ENCODE measurements around the gene ZNF133. TPM values are rescaled to one million over a fixed set of nuclear protein-coding genes. Genes with fewer than 3 reads are reported as not detected.
"Not testable (repeated sequence)": the region's sequence is repeated elsewhere in the genome, so short reads cannot be mapped to it uniquely, and the experiment has no call there.

Gene ZNF133
- total and polyA plus RNA-seq, 2 experiments from 2014 or later, result 10.9 to 22.4 TPM

- Histone ChIP-seq H3K27ac (no peak overlapping the region), H4K20me1 (ENCODE audit: insufficient read depth, poor library complexity, severe bottlenecking) (no peaks in the 10 kb centered on the region), H3K4me1 (ENCODE audit: insufficient read depth) (no peaks in the 10 kb centered on the region), H3K4me3 (no peak overlapping the region), H3K27me3 (no peaks in the 10 kb centered on the region), H3K9me2 (replicated peaks; ENCODE audit: insufficient read depth) (no peaks in the 10 kb centered on the region), H3K36me3 (replicated peaks; ENCODE audit: insufficient read depth, low read depth) (no peaks in the 10 kb centered on the region), H3K79me2 (no peaks in the 10 kb centered on the region), H3K4me2 (no peak overlapping the region), H2AFZ (no peak overlapping the region), H3K9me3 (ENCODE audit: low read depth) (no peaks in the 10 kb centered on the region)
- DNase-seq (ENCODE audit: low spot score), result no peak
- no peak for TF ChIP-seq EZH2phosphoT487 (IDR thresholded peaks at IDR 0.05; ENCODE audit: low read depth, severe bottlenecking, unreplicated experiment)
- no peak for TF ChIP-seq EZH2 (IDR thresholded peaks at IDR 0.05; ENCODE audit: borderline replicate concordance)
- no peak for TF ChIP-seq CTCF (IDR thresholded peaks at IDR 0.05; ENCODE audit: poor library complexity)
- 24% methylated on average over 7 of the region's 7 CpGs for WGBS (ENCODE audit: low lambda C conversion rate, missing lambda C conversion rate)
Measured at GRCh38 chr20:18267815-18268214, 20.5 kb upstream of the ZNF133 start.

GRCh38 chr20:18271160-18271559 is 17.2 kb upstream of the ZNF133 start:
- no peak overlapping the region for H3K27ac ChIP-seq
- 77% methylated on average over 2 of the region's 2 CpGs for WGBS (ENCODE audit: low lambda C conversion rate, missing lambda C conversion rate)
- no peaks in the 10 kb centered on the region for H3K36me3 ChIP-seq (replicated peaks; ENCODE audit: insufficient read depth, low read depth)
- H3K4me3 ChIP-seq, result no peak overlapping the region
- no peaks in the 10 kb centered on the region for H3K4me1 ChIP-seq (ENCODE audit: insufficient read depth)
- no peak for TF ChIP-seq CTCF (IDR thresholded peaks at IDR 0.05; ENCODE audit: poor library complexity)
- no peak for TF ChIP-seq EZH2phosphoT487 (IDR thresholded peaks at IDR 0.05; ENCODE audit: low read depth, severe bottlenecking, unreplicated experiment)
- TF ChIP-seq EZH2 (IDR thresholded peaks at IDR 0.05; ENCODE audit: borderline replicate concordance), result no peak
- H3K27me3 ChIP-seq, result no peaks in the 10 kb centered on the region
- no peaks in the 10 kb centered on the region for H3K9me3 ChIP-seq (ENCODE audit: low read depth)
- H3K9me2 ChIP-seq (replicated peaks; ENCODE audit: insufficient read depth), result no peaks in the 10 kb centered on the region
- no peaks in the 10 kb centered on the region for H4K20me1 ChIP-seq (ENCODE audit: insufficient read depth, poor library complexity, severe bottlenecking)
- H3K4me2 ChIP-seq, result no peak overlapping the region
- H2AFZ ChIP-seq, result no peak overlapping the region
- no peak for DNase-seq (ENCODE audit: low spot score)
- no peaks in the 10 kb centered on the region for H3K79me2 ChIP-seq

GRCh38 chr20:18272451-18272850 is 15.9 kb upstream of the ZNF133 start:
- Histone ChIP-seq H2AFZ (no peak overlapping the region), H4K20me1 (ENCODE audit: insufficient read depth, poor library complexity, severe bottlenecking) (no peaks in the 10 kb centered on the region), H3K79me2 (no peaks in the 10 kb centered on the region), H3K27ac (no peak overlapping the region), H3K27me3 (no peaks in the 10 kb centered on the region), H3K9me3 (ENCODE audit: low read depth) (no peaks in the 10 kb centered on the region), H3K9me2 (replicated peaks; ENCODE audit: insufficient read depth) (no peaks in the 10 kb centered on the region), H3K4me2 (no peak overlapping the region), H3K4me1 (ENCODE audit: insufficient read depth) (no peaks in the 10 kb centered on the region), H3K36me3 (replicated peaks; ENCODE audit: insufficient read depth, low read depth) (no peaks in the 10 kb centered on the region), H3K4me3 (no peak overlapping the region)
- TF ChIP-seq CTCF (IDR thresholded peaks at IDR 0.05; ENCODE audit: poor library complexity) (no peak), EZH2phosphoT487 (IDR thresholded peaks at IDR 0.05; ENCODE audit: low read depth, severe bottlenecking, unreplicated experiment) (no peak), EZH2 (IDR thresholded peaks at IDR 0.05; ENCODE audit: borderline replicate concordance) (no peak)
- no peak for DNase-seq (ENCODE audit: low spot score)
- 85% methylated on average over 6 of the region's 6 CpGs for WGBS (ENCODE audit: low lambda C conversion rate, missing lambda C conversion rate)

- H3K79me2 ChIP-seq, result no peaks in the 10 kb centered on the region
- no peak for DNase-seq (ENCODE audit: low spot score)
- no peak overlapping the region for H2AFZ ChIP-seq
- no peak overlapping the region for H3K4me3 ChIP-seq
- no peaks in the 10 kb centered on the region for H4K20me1 ChIP-seq (ENCODE audit: insufficient read depth, poor library complexity, severe bottlenecking)
- no peaks in the 10 kb centered on the region for H3K27me3 ChIP-seq
- no peak overlapping the region for H3K27ac ChIP-seq
- H3K4me2 ChIP-seq, result no peak overlapping the region
- no peaks in the 10 kb centered on the region for H3K4me1 ChIP-seq (ENCODE audit: insufficient read depth)
- no peaks in the 10 kb centered on the region for H3K36me3 ChIP-seq (replicated peaks; ENCODE audit: insufficient read depth, low read depth)
- no peak for TF ChIP-seq EZH2phosphoT487 (IDR thresholded peaks at IDR 0.05; ENCODE audit: low read depth, severe bottlenecking, unreplicated experiment)
- no peaks in the 10 kb centered on the region for H3K9me2 ChIP-seq (replicated peaks; ENCODE audit: insufficient read depth)
- H3K9me3 ChIP-seq (ENCODE audit: low read depth), result no peaks in the 10 kb centered on the region
Measured at GRCh38 chr20:18273738-18274137, 14.6 kb upstream of the ZNF133 start.

- not testable (repeated sequence) for H2AFZ ChIP-seq; H3K9me2 ChIP-seq (replicated peaks; ENCODE audit: insufficient read depth); H3K4me1 ChIP-seq (ENCODE audit: insufficient read depth); DNase-seq (ENCODE audit: low spot score); H3K79me2 ChIP-seq; H3K27me3 ChIP-seq; H3K9me3 ChIP-seq (ENCODE audit: low read depth); H3K4me3 ChIP-seq; H3K27ac ChIP-seq; H3K4me2 ChIP-seq; H3K36me3 ChIP-seq (replicated peaks; ENCODE audit: insufficient read depth, low read depth); H4K20me1 ChIP-seq (ENCODE audit: insufficient read depth, poor library complexity, severe bottlenecking)
- 85% methylated on average over 7 of the region's 7 CpGs for WGBS (ENCODE audit: low lambda C conversion rate, missing lambda C conversion rate)
Measured at GRCh38 chr20:18275960-18276359, 12.4 kb upstream of the ZNF133 start.

Data from hepatocyte (in vitro differentiated cells).